H9 (cell line): ENCODE data around the gene MRTO4. TPM values are rescaled to one million over a fixed set of nuclear protein-coding genes. Genes with fewer than 3 reads are reported as not detected.
A peak's percentile ranks its signal among the peaks of the same experiment; 100 is the strongest.
"Not testable (repeated sequence)": the region's sequence is repeated elsewhere in the genome, so short reads cannot be mapped to it uniquely, and the experiment has no call there.

Experiments
- DNase-seq: peaks from one replicate; pipeline ENCODE4 v3.0.0-alpha.2; 2017
- H2AFZ ChIP-seq: one replicate; pipeline ENCODE4 v1.6.1; 2013; ENCODE audit warnings: mild to moderate bottlenecking, low read length, control low read depth, moderate library complexity
- H2AK5ac ChIP-seq: 2 replicates; pipeline ENCODE4 v1.6.1; 2013; ENCODE audit warnings: low read length, control low read depth, mixed read lengths; ENCODE audit not compliant: insufficient read length
- H2BK120ac ChIP-seq: one replicate; pipeline ENCODE4 v1.6.1; 2013; ENCODE audit warnings: low read depth, mild to moderate bottlenecking, low read length, control low read depth, inconsistent platforms; ENCODE audit not compliant: poor library complexity, severe bottlenecking
- H2BK12ac ChIP-seq: 2 replicates; pipeline ENCODE4 v1.6.1; 2013; ENCODE audit warnings: low read length, control low read depth, mixed read lengths, low read depth; ENCODE audit not compliant: insufficient read length
- H2BK15ac ChIP-seq: 2 replicates; pipeline ENCODE4 v1.6.1; 2013; ENCODE audit warnings: low read depth, low read length, control low read depth
- H2BK20ac ChIP-seq: one replicate; pipeline ENCODE4 v1.6.1; 2013; ENCODE audit warnings: low read depth, mild to moderate bottlenecking, low read length, control low read depth, inconsistent platforms; ENCODE audit not compliant: poor library complexity, severe bottlenecking
- H2BK5ac ChIP-seq: 2 replicates; pipeline ENCODE4 v1.6.1; 2013; ENCODE audit warnings: low read length, control low read depth, mixed read lengths; ENCODE audit not compliant: insufficient read length
- H3K14ac ChIP-seq: 2 replicates; pipeline ENCODE4 v1.6.1; 2013; ENCODE audit warnings: low read length, control low read depth; ENCODE audit not compliant: insufficient read depth
- H3K18ac ChIP-seq: 2 replicates; pipeline ENCODE4 v1.6.1; 2013; ENCODE audit warnings: low read depth, mild to moderate bottlenecking, mixed read lengths, low read length, control low read depth; ENCODE audit not compliant: insufficient read length
- H3K23ac ChIP-seq: 2 replicates; pipeline ENCODE4 v1.6.1; 2013; ENCODE audit warnings: low read length, control low read depth, mixed read lengths, low read depth; ENCODE audit not compliant: insufficient read length
- H3K23me2 ChIP-seq: 2 replicates; pipeline ENCODE4 v1.6.1; 2013; ENCODE audit warnings: low read depth, mild to moderate bottlenecking, mixed read lengths, low read length, control low read depth; ENCODE audit not compliant: insufficient read length, poor library complexity, severe bottlenecking
- H3K27ac ChIP-seq: 2 replicates; pipeline ENCODE4 v1.5.1; 2013; ENCODE audit warnings: low read length, control low read depth, mixed read lengths, low read depth; ENCODE audit not compliant: insufficient read length
- H3K27me3 ChIP-seq: 2 replicates; pipeline ENCODE4 v1.6.1; 2013; ENCODE audit warnings: low read length, control low read depth, inconsistent platforms; ENCODE audit not compliant: insufficient read depth
- H3K4ac ChIP-seq: 2 replicates; pipeline ENCODE4 v1.6.1; 2013; ENCODE audit warnings: low read depth, mild to moderate bottlenecking, control low read depth, inconsistent platforms, low read length, moderate library complexity
- H3K4me1 ChIP-seq: 2 replicates; pipeline ENCODE4 v1.6.1; 2013; ENCODE audit warnings: low read length, control low read depth, inconsistent platforms; ENCODE audit not compliant: insufficient read depth
- H3K4me2 ChIP-seq: 2 replicates; pipeline ENCODE4 v1.6.1; 2013; ENCODE audit warnings: low read length, control low read depth, mixed read lengths; ENCODE audit not compliant: insufficient read length, insufficient read depth
- H3K56ac ChIP-seq: 2 replicates; pipeline ENCODE4 v1.6.1; 2013; ENCODE audit warnings: low read depth, mild to moderate bottlenecking, mixed read lengths, low read length, control low read depth; ENCODE audit not compliant: insufficient read length
- H3K79me1 ChIP-seq: 2 replicates; pipeline ENCODE4 v1.6.1; 2013; ENCODE audit warnings: low read depth, mild to moderate bottlenecking, moderate library complexity, low read length, control low read depth, inconsistent platforms; ENCODE audit not compliant: insufficient read depth, poor library complexity, severe bottlenecking
- H3K79me2 ChIP-seq: 2 replicates; pipeline ENCODE4 v1.6.1; 2013; ENCODE audit warnings: low read length, control low read depth, inconsistent platforms; ENCODE audit not compliant: insufficient read depth
- H3K9ac ChIP-seq: 2 replicates; pipeline ENCODE4 v1.6.1; 2013; ENCODE audit warnings: low read length, control low read depth, mixed read lengths; ENCODE audit not compliant: insufficient read length; ENCODE audit errors: extremely low read depth
- H3K9me3 ChIP-seq: one replicate; pipeline ENCODE4 v1.6.1; 2013; ENCODE audit warnings: low read depth, low read length, inconsistent platforms; ENCODE audit not compliant: control insufficient read depth
- H3T11ph ChIP-seq: one replicate; pipeline ENCODE4 v1.6.1; 2013; ENCODE audit warnings: mild to moderate bottlenecking, low read length, control low read depth, inconsistent platforms
- H4K20me1 ChIP-seq: one replicate; pipeline ENCODE4 v1.6.1; 2013; ENCODE audit not compliant: control insufficient read depth, insufficient read length, insufficient read depth
- H4K5ac ChIP-seq: 2 replicates; pipeline ENCODE4 v1.6.1; 2013; ENCODE audit warnings: low read depth, mild to moderate bottlenecking, mixed read lengths, low read length, control low read depth; ENCODE audit not compliant: insufficient read length
- H4K8ac ChIP-seq: replicated peaks from 2 replicates; pipeline ENCODE4 v1.6.1; 2013; ENCODE audit warnings: low read length, control low read depth, mixed read lengths, low read depth; ENCODE audit not compliant: insufficient read length
- H4K91ac ChIP-seq: 2 replicates; pipeline ENCODE4 v1.6.1; 2013; ENCODE audit warnings: low read depth, mild to moderate bottlenecking, moderate library complexity, mixed read lengths, low read length, control low read depth; ENCODE audit not compliant: insufficient read length
- H3K27ac Mint-ChIP-seq, 3 experiments: 2 replicates in 2 of 3; 3 replicates in 1 of 3; pipeline ENCODE4 v1.8.0; 2020 to 2021; ENCODE audit warnings: mixed read lengths in 3 of 3, mild to moderate bottlenecking in 1 of 3, moderate library complexity in 1 of 3
- H3K27me3 Mint-ChIP-seq: 2 replicates; pipeline ENCODE4 v1.8.0; 2021; ENCODE audit warnings: low read depth, mild to moderate bottlenecking, moderate library complexity, mixed read lengths
- H3K36me3 Mint-ChIP-seq, 3 experiments: 2 replicates in 2 of 3; 3 replicates in 1 of 3; pipeline ENCODE4 v1.8.0; 2020 to 2021; ENCODE audit warnings: low read depth in 3 of 3, mixed read lengths in 3 of 3; ENCODE audit not compliant: insufficient read depth in 1 of 3
- H3K4me1 Mint-ChIP-seq, 2 experiments: 2 replicates each; pipeline ENCODE4 v1.8.0; 2020; ENCODE audit warnings: mixed read lengths in 2 of 2
- H3K4me3 Mint-ChIP-seq, 2 experiments: 2 replicates in 1 of 2; 3 replicates in 1 of 2; pipeline ENCODE4 v1.8.0; 2020 to 2021; ENCODE audit warnings: mild to moderate bottlenecking in 2 of 2, mixed read lengths in 2 of 2, moderate library complexity in 1 of 2
- H3K9me3 Mint-ChIP-seq, 2 experiments: 2 replicates in 1 of 2; 3 replicates in 1 of 2; pipeline ENCODE4 v1.8.0; 2020; ENCODE audit warnings: mild to moderate bottlenecking in 2 of 2, mixed read lengths in 2 of 2, moderate library complexity in 1 of 2
- CTCF ChIP-seq: fragments of 200-600 bp; sonication (generic); conservative IDR thresholded peaks from 3 replicates; pipeline ENCODE4 v1.8.0; 2021; ENCODE audit warnings: antibody characterized with exemption, mild to moderate bottlenecking
- WGBS: extraction: QIAGEN DNeasy Blood & Tissue Kit; methylation state at CpG from one replicate; pipeline ENCODE4 v1.1.7; 2013; ENCODE audit warnings: missing lambda C conversion rate, low lambda C conversion rate, mixed read lengths; ENCODE audit not compliant: insufficient read length; ENCODE audit errors: extremely low coverage; 5-methylcytosine and 5-hydroxymethylcytosine counted together
- total RNA-seq: library from RNA; stranded (reverse); gene quantifications from 2 replicates; pipeline ENCODE4 v1.2.1, GENCODE V29; 2021

MRTO4 gene
- total RNA-seq, 1 experiment from 2014 or later: 78.3 TPM

DNA sequence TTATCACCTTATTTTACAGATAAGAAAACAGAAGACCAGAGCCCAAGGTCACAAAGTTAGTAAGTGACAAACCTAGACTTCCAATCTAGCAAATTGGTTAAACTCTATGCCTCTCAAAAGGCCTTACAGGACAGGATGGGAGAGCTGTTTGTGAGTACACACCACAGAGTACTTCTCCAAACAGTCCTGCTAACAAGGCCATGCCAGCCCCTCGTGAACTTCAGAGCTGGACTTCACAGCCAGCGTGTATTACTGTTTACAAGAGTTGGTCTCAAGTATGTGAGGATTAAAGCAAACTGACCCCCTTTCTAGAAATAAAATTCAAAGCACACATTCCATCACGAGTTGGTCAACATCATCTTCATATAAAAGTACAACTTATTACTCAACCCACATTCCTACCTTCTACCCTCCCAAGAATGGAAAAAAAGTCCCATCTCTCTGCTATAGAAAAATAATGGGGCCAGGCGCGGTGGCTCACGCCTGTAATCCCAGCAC, 21.7 kb upstream of the MRTO4 start:
- no peak overlapping the region for H2AFZ ChIP-seq
- no peak overlapping the region for H3T11ph ChIP-seq
- no peak overlapping the region for H4K5ac ChIP-seq
- H3K4me3 Mint-ChIP-seq: no peak overlapping the region
- H3K79me2 ChIP-seq: no peaks in the 10 kb centered on the region
- H3K36me3 Mint-ChIP-seq: peaks cover 39 to 93% (median 77%) of the 10 kb centered on the region in 3 experiments
- H3K56ac ChIP-seq: no peak overlapping the region
- no peaks in the 10 kb centered on the region for H3K79me1 ChIP-seq
- no peak overlapping the region for H3K27ac Mint-ChIP-seq
- H3K27me3 ChIP-seq: no peaks in the 10 kb centered on the region
- no peak overlapping the region for H2BK120ac ChIP-seq
- no peaks in the 10 kb centered on the region for H3K23me2 ChIP-seq
- H2BK15ac ChIP-seq: no peak overlapping the region
- H4K91ac ChIP-seq: no peak overlapping the region
- H3K4me1 Mint-ChIP-seq: no peaks in the 10 kb centered on the region
- H3K27ac ChIP-seq: no peak overlapping the region
- no peak overlapping the region for H3K4me2 ChIP-seq
- H2BK12ac ChIP-seq: no peak overlapping the region
- H3K27me3 Mint-ChIP-seq: no peaks in the 10 kb centered on the region
- no peaks in the 10 kb centered on the region for H3K4me1 ChIP-seq
- no peak for DNase-seq
- H3K9ac ChIP-seq: no peak overlapping the region
- no peak overlapping the region for H2BK5ac ChIP-seq
- H4K20me1 ChIP-seq: no peaks in the 10 kb centered on the region
- H3K9me3 Mint-ChIP-seq: no peaks in the 10 kb centered on the region
- no CpG with 5 or more reads among the region's 6 CpGs for WGBS
- no peak for TF ChIP-seq CTCF
- H3K14ac ChIP-seq: no peak overlapping the region
- H4K8ac ChIP-seq: no peak overlapping the region
- no peaks in the 10 kb centered on the region for H3K9me3 ChIP-seq
- H2AK5ac ChIP-seq: no peak overlapping the region
- no peak overlapping the region for H3K4ac ChIP-seq
- H3K23ac ChIP-seq: no peak overlapping the region
- H2BK20ac ChIP-seq: no peak overlapping the region
- H3K18ac ChIP-seq: no peak overlapping the region

- not testable (repeated sequence) for H3K79me1 ChIP-seq, H3K18ac ChIP-seq, H3K4me1 ChIP-seq, H2BK12ac ChIP-seq, H2BK5ac ChIP-seq, H3K23me2 ChIP-seq, H3K56ac ChIP-seq, H3K27ac ChIP-seq, H4K5ac ChIP-seq, H3K14ac ChIP-seq, H2BK15ac ChIP-seq, H3K79me2 ChIP-seq, H3K4me1 Mint-ChIP-seq, H4K20me1 ChIP-seq, H2AK5ac ChIP-seq, H3T11ph ChIP-seq, H3K27me3 Mint-ChIP-seq, H3K4me2 ChIP-seq, H4K8ac ChIP-seq, H3K9me3 Mint-ChIP-seq, H2AFZ ChIP-seq, DNase-seq, H3K4me3 Mint-ChIP-seq, H2BK20ac ChIP-seq, H3K9me3 ChIP-seq, H2BK120ac ChIP-seq, H3K9ac ChIP-seq, H3K4ac ChIP-seq, H3K23ac ChIP-seq, H3K27me3 ChIP-seq, H4K91ac ChIP-seq
- no CpG with 5 or more reads among the region's 16 CpGs for WGBS
- Mint-ChIP-seq H3K27ac (peak overlapping the region in 1 of 3 experiments; percentile 66; a peak in 1 of 7 replicates), H3K36me3 (peaks cover 30 to 85% (median 68%) of the 10 kb centered on the region in 3 experiments)
Observed at GRCh38 chr1:19231736-19232523, 19.7 kb upstream of the MRTO4 start.
